Endothelial cell of umbilical vein (primary cell): ENCODE data around the gene DUSP10.

Source experiments
- CTCF ChIP-seq, 2 donors: IDR thresholded peaks; 1 replicate in 1 of 2; 2 replicates in 1 of 2; pipeline ENCODE4 v1.5.1; 2011; ENCODE audit warnings: low read length in 2 of 2, mild to moderate bottlenecking in 2 of 2, moderate library complexity in 2 of 2, control low read depth in 1 of 2, inconsistent platforms in 1 of 2, low read depth in 1 of 2; ENCODE audit not compliant: insufficient read depth in 1 of 2; ENCODE audit errors: extremely low read depth in 1 of 2
- JUN ChIP-seq: IDR thresholded peaks from 2 replicates; pipeline ENCODE4 v1.6.1; 2011; ENCODE audit warnings: borderline replicate concordance, low read depth; ENCODE audit not compliant: insufficient read length, insufficient read depth
- POLR2A ChIP-seq: IDR thresholded peaks from 2 replicates; pipeline ENCODE4 v1.6.1; 2012; ENCODE audit warnings: low read depth, mild to moderate bottlenecking, control low read depth, low read length

GRCh38 chr1:221670081-221670480 lies 71.8 kb downstream of the DUSP10 start:
- TF ChIP-seq CTCF (IDR thresholded peaks at IDR 0.05; ENCODE audit: extremely low read depth in 1 of 2, insufficient read depth in 1 of 2, low read depth in 1 of 2, low read length in 2 of 2) (no peak), POLR2A (no peak), JUN (no peak)
